Raji (cell line): ENCODE results near the gene FBXW10.
A peak's percentile ranks its signal among the peaks of the same experiment; 100 is the strongest.
"Not testable (repeated sequence)": the region's sequence is repeated elsewhere in the genome, so short reads cannot be mapped to it uniquely, and the experiment has no call there.

Experiments
- POLR2A ChIP-seq: IDR thresholded peaks from 2 replicates; pipeline ENCODE4 v1.6.1; 2011; ENCODE audit warnings: low read depth, low read length, control low read depth; ENCODE audit not compliant: insufficient read depth

FBXW10 gene

GRCh38 chr17:18743699-18744421 is at the start of gene FBXW10:
Gene FBXW10 (plus strand): TSS chr17:18744054. CDS start chr17:18744245, 191 bp downstream.
- TF ChIP-seq POLR2A = not testable (repeated sequence)

GRCh38 chr17:18772471-18772870 is 28.6 kb downstream of the FBXW10 start:
- TF ChIP-seq POLR2A = no peak

- TF ChIP-seq POLR2A = peak; percentile 81
Measured at GRCh38 chr17:18780991-18781718, 37.3 kb downstream of the FBXW10 start, which contains the start of gene TVP23B. Gene TVP23B (plus strand): TSS chr17:18781183. CDS start chr17:18781294, 111 bp downstream.
